ENCODE results near the gene IFTAP.
"Not testable (repeated sequence)": the region's sequence is repeated elsewhere in the genome, so short reads cannot be mapped to it uniquely, and the experiment has no call there.

The IFTAP gene

GRCh38 chr11:36638556-36638955 is 44.3 kb downstream of the IFTAP start:
- DNase-seq (ENCODE audit: low read depth), result no peak

- DNase-seq (ENCODE audit: low read depth), result no peak
Observed at GRCh38 chr11:36657610-36658267, 63.4 kb downstream of the IFTAP start.

DNA sequence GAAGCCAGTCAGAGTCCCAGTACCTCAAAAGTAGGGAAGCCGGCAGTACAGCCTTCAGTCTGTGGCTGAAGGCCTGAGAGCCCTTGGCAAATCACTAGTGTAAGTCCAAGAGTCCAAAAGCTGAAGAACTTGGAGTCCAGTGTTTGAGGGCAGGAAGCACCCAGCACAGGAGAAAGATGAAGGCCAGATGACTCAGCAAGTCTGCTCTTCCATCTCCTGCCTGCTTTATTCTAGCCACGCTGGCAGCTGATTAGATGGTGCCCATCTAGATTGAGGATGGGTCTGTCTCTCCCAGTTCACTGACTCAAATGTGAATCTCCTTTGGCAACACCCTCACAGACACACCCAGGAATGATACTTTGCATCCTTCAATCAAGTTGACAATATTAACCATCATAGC is 67.1 kb downstream of the IFTAP start:
- not testable (repeated sequence) for DNase-seq (ENCODE audit: low read depth)

- DNase-seq (ENCODE audit: low read depth), result no peak
Observed at GRCh38 chr11:36672815-36673450, 78.6 kb downstream of the IFTAP start.

DNA sequence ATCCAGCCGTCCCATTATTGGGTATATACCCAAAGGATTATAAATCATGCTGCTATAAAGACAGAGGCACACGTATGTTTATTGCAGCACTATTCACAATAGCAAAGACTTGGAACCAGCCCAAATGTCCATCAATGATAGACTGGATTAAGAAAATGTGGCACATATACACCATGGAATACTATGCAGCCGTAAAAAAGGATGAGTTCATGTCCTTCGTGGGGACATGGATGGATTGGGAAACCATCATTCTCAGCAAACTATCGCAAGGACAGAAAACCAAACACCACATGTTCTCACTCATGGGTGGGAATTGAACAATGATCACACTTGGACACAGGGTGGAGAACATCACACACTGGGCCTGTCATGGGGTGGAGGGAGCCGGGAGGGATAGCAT is 85.2 kb downstream of the IFTAP start:
- not testable (repeated sequence) for DNase-seq (ENCODE audit: low read depth)

DNA sequence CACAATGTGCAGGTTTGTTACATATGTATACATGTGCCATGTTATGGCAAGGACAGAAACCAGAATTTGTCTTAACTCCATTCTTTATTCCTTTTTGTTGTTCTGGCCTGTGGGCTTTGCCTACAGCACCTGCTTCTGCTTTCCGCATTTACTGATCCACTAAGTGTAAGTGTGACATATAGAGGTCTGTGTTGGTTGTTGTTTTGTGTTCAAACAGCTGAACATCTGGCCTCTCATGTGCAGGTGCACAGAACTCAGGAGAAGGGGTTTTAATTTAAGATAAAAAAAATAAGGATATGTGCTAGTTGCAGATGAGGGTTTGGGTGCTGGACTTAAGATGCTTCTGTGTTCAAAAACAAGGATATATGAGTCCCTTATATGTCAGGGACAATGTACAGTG is 89.5 kb downstream of the IFTAP start:
- DNase-seq (ENCODE audit: low read depth), result no peak

DNA sequence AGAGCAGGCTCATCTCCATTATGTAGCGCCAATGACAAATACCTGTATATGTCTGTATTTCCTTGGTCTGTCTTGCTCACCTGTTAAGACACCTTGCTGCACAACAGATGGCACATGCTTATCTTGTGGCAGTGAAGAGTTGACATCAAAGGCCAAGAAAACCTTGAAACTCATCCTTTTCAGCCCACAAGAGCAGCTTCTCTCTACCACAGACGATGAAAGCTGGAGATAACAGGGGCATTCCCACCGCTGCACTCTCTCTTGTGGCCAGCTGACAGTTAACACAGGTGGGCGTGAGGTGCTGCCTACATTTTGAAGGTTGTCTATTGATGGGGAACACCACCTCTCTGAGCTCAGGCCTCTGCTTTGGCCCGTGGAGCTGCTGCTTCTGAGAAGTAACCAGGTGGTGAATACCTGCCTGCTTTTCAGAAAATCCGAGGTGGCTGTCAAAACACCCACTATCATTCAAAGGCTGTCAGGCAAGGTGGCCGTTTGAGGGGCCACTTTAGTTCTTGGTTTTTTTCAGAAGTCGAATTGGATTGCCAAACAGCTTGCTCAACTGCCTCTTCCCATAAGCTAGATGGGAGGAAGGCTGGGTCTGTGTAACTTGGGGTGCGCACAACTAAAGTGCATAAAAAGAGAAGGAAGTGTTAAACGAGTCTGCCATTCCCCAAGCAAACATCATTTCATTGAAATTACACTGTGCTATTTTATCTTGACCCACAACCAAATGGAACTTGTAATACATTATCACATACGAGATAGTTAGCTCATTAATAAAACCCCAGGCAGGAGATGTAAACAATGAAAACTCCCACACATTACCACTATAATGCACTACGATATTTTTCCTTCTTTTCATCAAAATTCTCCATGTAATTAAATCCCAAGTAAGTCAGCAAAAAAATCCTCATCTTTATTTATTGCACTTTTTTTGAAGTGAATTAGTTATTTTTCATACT is 90.8 kb downstream of the IFTAP start:
- DNase-seq (ENCODE audit: low read depth), result no peak

GRCh38 chr11:36688132-36688531 is 93.8 kb downstream of the IFTAP start:
- no peak for DNase-seq (ENCODE audit: low read depth)

- no peak for DNase-seq (ENCODE audit: low read depth)
Observed at GRCh38 chr11:36688571-36689291, 94.4 kb downstream of the IFTAP start.

DNA sequence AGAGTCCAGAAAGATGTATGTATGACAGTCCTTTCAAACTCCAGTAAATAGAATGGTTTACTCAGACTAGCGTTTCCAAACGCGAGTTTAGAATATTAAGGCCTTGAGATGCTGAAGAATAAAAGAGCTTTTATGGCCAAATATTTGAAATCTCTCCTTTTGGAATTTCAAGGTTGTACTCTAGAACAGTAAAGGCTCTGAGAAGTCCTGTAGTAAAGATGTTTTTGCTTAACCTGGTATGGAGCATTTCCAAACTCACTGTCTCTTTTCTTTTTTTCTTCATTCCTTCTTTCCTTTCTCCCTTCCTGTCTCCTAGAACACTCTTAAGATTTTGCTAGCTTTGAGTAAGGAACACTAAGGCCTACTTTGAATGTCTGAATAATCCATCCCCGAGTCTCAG is 95.1 kb downstream of the IFTAP start:
- DNase-seq (ENCODE audit: low read depth), result no peak

DNA sequence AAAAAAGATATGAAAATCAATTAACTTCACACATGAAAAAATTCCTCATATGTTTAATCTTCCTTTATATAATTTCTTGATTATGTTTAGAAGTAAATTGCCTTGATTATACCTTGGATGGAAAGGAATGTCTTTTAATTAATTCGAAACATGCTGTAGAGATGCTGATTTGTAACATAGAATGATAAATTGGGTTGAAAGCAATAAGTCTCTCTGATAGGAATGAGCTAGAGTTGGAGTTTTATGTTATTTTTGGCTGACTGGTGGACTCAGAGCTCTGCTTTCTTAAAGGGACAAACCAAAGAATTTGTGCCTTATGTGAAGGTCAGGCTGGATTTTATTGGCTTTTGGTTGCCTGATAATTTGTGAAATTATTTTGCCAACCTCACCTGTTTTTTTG is 98.4 kb downstream of the IFTAP start:
- no peak for DNase-seq (ENCODE audit: low read depth)

DNA sequence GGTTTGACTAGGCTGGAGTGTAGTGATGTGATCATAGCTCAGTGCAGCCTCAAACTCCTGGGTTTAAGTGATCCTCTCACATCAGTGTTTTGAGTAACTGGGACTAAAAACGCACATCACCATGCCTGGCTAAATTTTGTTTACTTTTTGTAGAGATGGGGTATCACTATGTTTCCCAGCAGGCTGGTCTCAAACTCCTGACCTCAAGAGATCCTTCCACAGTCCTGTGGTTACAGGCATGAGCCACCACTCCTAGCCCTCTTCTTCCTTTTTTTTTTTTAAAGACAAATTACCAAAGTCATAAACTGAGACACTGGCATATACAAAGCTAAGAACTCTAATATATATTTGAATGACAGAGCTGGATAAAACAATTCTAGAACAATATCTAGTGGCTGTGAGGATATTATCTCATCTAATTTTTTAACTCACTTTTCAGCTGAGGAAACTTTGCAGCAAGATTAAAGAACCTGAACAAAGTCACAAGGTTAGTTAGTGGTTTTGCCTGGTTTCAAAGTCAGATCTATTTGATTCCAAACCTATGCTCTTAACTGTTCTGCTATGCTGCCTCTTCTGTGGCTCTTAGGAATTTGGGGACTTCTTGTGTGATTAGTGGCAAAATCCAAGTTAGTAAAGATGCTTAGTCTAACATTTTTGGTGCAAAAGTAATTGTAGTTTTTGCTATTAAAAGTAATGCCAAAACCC is 99.0 kb downstream of the IFTAP start:
- no peak for DNase-seq (ENCODE audit: low read depth)

DNA sequence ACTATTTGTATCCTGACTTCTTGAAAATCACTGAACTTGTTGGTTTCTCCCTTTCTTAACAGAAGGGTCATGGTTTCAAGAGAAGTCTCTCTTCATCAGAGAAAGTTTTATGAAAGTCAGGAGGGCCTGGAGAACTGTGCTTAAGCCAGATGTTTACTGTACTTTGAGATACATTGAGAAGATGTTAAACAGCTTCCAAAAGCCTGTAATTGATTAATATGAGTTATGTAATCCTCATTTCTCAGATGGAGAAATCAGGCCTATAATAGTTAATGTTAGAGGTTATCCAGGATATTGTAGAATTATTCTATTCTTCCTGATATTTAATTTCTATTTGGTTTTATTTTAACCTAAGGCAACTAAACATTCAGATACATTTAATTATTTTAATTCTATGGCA is 100.8 kb downstream of the IFTAP start:
- DNase-seq (ENCODE audit: low read depth), result no peak

- DNase-seq (ENCODE audit: low read depth), result no peak
Observed at GRCh38 chr11:36695571-36695970, 101.3 kb downstream of the IFTAP start.

DNA sequence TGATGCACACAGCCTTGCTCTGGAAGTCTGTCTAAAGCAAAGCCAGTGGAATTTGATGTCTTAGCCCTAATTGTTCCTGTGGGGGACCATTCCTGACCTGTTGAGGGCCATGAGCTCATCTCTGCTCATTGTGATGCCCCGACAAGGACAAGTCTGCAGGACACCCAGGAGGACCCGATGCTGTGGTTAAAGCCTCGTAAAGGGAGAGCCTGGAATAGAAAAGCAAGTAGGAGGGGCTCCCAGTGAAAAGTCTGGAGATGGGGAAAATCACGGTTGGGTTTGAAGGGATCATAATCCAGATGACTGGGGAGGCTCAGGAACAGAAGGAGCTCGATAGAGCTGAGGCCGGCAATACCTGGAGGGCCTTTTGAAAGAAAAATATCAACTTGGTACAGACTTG is 102.2 kb downstream of the IFTAP start:
- no peak for DNase-seq (ENCODE audit: low read depth)

DNA sequence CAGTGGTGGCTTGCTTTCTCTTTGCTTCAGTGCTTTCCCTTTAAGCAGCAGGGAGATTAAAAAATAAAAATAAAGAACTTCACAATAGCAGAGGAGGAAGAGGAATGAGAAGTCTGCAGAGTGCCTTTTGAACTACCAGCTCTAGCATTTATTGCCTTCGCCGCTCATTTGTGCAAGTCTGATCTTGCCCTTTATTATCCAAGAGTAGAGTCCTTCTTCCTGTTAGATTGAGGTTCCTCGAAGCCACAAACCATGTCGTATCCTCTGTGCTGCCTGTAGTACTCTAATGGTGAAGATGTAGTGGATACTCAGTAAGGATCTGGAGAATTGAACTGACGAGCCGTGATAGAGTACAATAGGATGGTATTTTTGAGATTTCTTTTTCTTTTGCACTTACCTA is 105.0 kb downstream of the IFTAP start:
- no peak for DNase-seq (ENCODE audit: low read depth)

GRCh38 chr11:36700246-36700645 is 105.9 kb downstream of the IFTAP start:
- DNase-seq (ENCODE audit: low read depth), result no peak

DNA sequence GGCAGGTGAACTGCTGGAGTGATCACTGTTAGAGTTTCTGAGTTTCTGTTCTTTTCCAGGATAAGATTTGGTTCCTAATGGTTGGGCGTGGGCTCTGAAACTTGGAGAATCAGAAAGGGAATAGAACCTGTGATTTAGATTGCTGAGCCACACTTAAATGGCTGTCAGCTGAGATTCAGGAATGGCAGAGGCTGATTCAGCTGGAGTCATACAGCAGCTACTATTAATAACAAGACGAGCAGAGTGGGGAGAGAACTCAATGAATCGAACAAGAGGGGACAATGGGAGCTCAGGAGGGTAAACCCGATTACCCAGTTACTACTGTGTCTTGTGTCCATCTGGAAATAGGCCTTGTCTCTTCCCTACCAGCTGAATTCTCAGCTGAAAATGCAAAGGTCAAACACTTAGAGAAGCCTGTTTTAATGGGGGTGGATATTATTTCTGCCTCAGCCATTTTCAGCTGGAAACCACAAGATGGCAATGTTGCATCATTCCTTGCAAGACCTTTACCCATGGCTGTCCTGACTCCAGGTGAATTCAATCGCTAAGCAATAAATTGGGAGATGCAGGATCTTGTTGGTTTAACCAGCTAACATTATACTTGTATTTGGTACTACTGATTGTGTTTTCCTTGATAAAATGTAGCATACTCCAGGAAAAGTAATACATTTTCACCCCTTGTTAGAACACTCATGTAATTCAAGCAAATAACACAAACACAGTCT is 108.2 kb downstream of the IFTAP start:
- DNase-seq (ENCODE audit: low read depth), result no peak

- DNase-seq (ENCODE audit: low read depth), result no peak
Observed at GRCh38 chr11:36703055-36703404, 108.7 kb downstream of the IFTAP start.
